LHCN-M2 (cell line): ENCODE results near the gene HBA1. TPM values are rescaled to one million over a fixed set of nuclear protein-coding genes. Genes with fewer than 3 reads are reported as not detected.
"Not testable (repeated sequence)": the region's sequence is repeated elsewhere in the genome, so short reads cannot be mapped to it uniquely, and the experiment has no call there.

Experiments used
- DNase-seq: peaks from one replicate; pipeline ENCODE4 v3.0.0-alpha.2; 2012; ENCODE audit warnings: low read depth
- total RNA-seq: library from RNA; depleted of rRNA; stranded (reverse); fragments of >200 nt; gene quantifications from 2 replicates; pipeline ENCODE4 v1.2.3, GENCODE V29; 2014

The HBA1 gene
- total RNA-seq, 1 experiment from 2014 or later, result not detected

- DNase-seq, result no peak
Observed at GRCh38 chr16:159136-159849, 17.2 kb upstream of the HBA1 start.

- not testable (repeated sequence) for DNase-seq
Observed at GRCh38 chr16:160242-160641, 16.2 kb upstream of the HBA1 start.

- DNase-seq, result no peak
Observed at GRCh38 chr16:160691-161190, 15.7 kb upstream of the HBA1 start.

GRCh38 chr16:162271-162991 lies 14.0 kb upstream of the HBA1 start:
- no peak for DNase-seq

GRCh38 chr16:163139-163538 lies 13.3 kb upstream of the HBA1 start:
- DNase-seq, result not testable (repeated sequence)

GRCh38 chr16:163696-164095 lies 12.8 kb upstream of the HBA1 start:
- DNase-seq, result not testable (repeated sequence)

GRCh38 chr16:164134-164823 lies 12.2 kb upstream of the HBA1 start:
- DNase-seq, result not testable (repeated sequence)

- DNase-seq, result no peak
Observed at GRCh38 chr16:164827-165538, 11.5 kb upstream of the HBA1 start.

- DNase-seq, result no peak
Observed at GRCh38 chr16:165539-166374, 10.7 kb upstream of the HBA1 start, which contains the start of gene HBM. Gene HBM (plus strand): TSS chr16:165978. CDS start chr16:165998, 20 bp downstream.

GRCh38 chr16:166375-167121 lies 9.9 kb upstream of the HBA1 start:
- DNase-seq, result no peak

- no peak for DNase-seq
Observed at GRCh38 chr16:167122-167690, 9.3 kb upstream of the HBA1 start.

- DNase-seq, result no peak
Observed at GRCh38 chr16:168424-168823, 8.1 kb upstream of the HBA1 start.

GRCh38 chr16:169014-169413 lies 7.5 kb upstream of the HBA1 start:
- no peak for DNase-seq

GRCh38 chr16:170088-170507 lies 6.4 kb upstream of the HBA1 start:
- DNase-seq, result not testable (repeated sequence)

GRCh38 chr16:170788-171187 lies 5.7 kb upstream of the HBA1 start:
- no peak for DNase-seq

- DNase-seq, result not testable (repeated sequence)
Observed at GRCh38 chr16:172374-172941, 4.0 kb upstream of the HBA1 start, which contains the start of gene HBA2. Gene HBA2 (plus strand): TSS chr16:172876. CDS start chr16:172913, 37 bp downstream.

- DNase-seq, result not testable (repeated sequence)
Observed at GRCh38 chr16:173211-173854, 3.1 kb upstream of the HBA1 start.
